ENCODE results near the gene LENG8. TPM values are rescaled to one million over a fixed set of nuclear protein-coding genes. Genes with fewer than 3 reads are reported as not detected.

LENG8 gene
- polyA plus RNA-seq, 3 donors, result 3.6 to 341 (median 5.8) TPM

DNA sequence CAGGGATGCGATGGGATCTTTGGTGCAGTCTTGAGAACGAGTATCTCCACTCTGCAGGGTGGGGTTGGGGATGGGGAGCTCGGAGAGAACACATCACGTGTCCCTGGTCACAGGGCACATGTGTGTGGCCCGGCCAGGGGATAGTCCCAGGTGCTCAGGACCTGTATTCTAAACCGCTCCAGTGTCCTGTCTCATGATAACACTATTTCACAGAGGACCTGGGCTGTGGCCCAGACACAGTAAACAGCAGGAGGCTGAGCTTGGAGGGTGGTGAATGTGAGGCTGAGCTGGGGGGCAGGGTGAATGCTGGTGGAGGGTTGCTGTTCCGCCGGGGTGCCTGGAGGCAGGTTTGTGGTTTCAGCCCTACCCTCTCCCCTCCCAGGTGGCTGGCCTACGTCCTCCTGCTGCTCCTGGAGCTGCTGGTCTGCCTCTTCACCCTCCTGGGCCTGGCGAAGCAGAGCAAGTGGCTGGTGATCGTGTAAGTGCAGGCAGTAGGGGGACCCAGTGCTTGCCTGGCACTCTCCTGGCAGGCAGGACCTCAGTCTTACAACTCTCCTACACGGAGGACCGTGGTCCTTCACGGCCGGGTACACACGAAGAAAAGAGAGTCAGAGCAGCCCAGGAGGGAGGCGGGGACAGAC is 22.6 kb upstream of the LENG8 start:
- 78% methylated on average over 10 of the region's 17 CpGs for WGBS (ENCODE audit: insufficient coverage)
- H3K27ac ChIP-seq (ENCODE audit: low read depth in 1 of 2, low read length in 2 of 2), result no peak overlapping the region
- H3K4me3 Mint-ChIP-seq, result no peak overlapping the region
- no peak overlapping the region for H3K4me3 ChIP-seq (replicated peaks in 1 of 3; ENCODE audit: low read depth in 2 of 3, low read length in 3 of 3)
- DNase-seq, result no peak
- intact Hi-C loops (cut with micrococcal nuclease), result no loop called here
- H3K4me2 ChIP-seq (replicated peaks; ENCODE audit: extremely low read depth, low read length, poor library complexity, severe bottlenecking), result no peak overlapping the region
- H3K4me1 ChIP-seq (ENCODE audit: control insufficient read depth in 1 of 2, insufficient read depth in 2 of 2, low read length in 2 of 2), result peaks cover 3 to 10% of the 10 kb centered on the region in 2 donors
- no peaks in the 10 kb centered on the region for H3K36me3 ChIP-seq (replicated peaks in 1 of 2; ENCODE audit: control insufficient read depth in 1 of 2, insufficient read depth in 2 of 2, low read length in 2 of 2)
- peaks cover 2 to 33% of the 10 kb centered on the region in 2 donors for H3K27me3 ChIP-seq (ENCODE audit: control insufficient read depth in 2 of 2, insufficient read depth in 2 of 2, low read length in 2 of 2)
- no peaks in the 10 kb centered on the region for H3K9me3 ChIP-seq (replicated peaks in 1 of 2; ENCODE audit: control insufficient read depth in 1 of 2, insufficient read depth in 1 of 2, low read length in 2 of 2)
- no peak overlapping the region for H2AFZ ChIP-seq (ENCODE audit: insufficient read depth, low read depth, low read length, poor library complexity, severe bottlenecking)
- TF ChIP-seq, protein P1, sequence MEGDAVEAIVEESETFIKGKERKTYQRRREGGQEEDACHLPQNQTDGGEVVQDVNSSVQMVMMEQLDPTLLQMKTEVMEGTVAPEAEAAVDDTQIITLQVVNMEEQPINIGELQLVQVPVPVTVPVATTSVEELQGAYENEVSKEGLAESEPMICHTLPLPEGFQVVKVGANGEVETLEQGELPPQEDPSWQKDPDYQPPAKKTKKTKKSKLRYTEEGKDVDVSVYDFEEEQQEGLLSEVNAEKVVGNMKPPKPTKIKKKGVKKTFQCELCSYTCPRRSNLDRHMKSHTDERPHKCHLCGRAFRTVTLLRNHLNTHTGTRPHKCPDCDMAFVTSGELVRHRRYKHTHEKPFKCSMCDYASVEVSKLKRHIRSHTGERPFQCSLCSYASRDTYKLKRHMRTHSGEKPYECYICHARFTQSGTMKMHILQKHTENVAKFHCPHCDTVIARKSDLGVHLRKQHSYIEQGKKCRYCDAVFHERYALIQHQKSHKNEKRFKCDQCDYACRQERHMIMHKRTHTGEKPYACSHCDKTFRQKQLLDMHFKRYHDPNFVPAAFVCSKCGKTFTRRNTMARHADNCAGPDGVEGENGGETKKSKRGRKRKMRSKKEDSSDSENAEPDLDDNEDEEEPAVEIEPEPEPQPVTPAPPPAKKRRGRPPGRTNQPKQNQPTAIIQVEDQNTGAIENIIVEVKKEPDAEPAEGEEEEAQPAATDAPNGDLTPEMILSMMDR (IDR thresholded peaks at IDR 0.05), result no peak
- peaks cover 3% of the 10 kb centered on the region for H3K4me1 Mint-ChIP-seq
- peaks cover 28 to 64% (median 54%) of the 10 kb centered on the region in 3 donors for H3K27me3 Mint-ChIP-seq (ENCODE audit: low read depth in 3 of 3)
- no peaks in the 10 kb centered on the region for H3K36me3 Mint-ChIP-seq
- H4K20me1 ChIP-seq (ENCODE audit: insufficient read depth, low read length), result no peaks in the 10 kb centered on the region
- H3K27ac Mint-ChIP-seq, result no peak overlapping the region
- H3K9me3 Mint-ChIP-seq, result peaks cover 0 to 4% (median 2%) of the 10 kb centered on the region in 7 donors
- H3K9ac ChIP-seq (ENCODE audit: insufficient read depth, low read length, poor library complexity, severe bottlenecking), result no peak overlapping the region
- no peaks in the 10 kb centered on the region for H3K79me2 ChIP-seq (ENCODE audit: insufficient read depth, low read length)

DNA sequence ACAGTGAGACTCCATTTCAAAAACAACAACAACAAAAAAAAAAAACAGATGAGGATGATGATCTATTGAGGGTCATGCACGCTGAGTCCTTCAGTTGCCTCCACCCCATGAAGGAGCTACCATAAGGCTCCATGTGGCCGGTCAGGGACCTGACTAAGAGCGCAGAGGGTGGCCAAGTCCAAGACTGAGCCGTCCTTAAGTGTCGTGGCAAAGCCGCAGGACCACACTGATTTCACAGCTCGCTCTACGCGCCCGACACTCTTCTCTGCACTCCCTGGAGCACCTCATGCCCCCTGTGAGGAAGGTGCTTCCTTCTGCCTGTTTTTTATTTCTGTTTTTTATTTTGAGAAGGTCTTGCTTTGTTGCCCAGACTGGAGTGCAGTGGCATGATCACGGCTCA is 21.4 kb upstream of the LENG8 start:
- Mint-ChIP-seq H3K27ac (no peak overlapping the region), H3K27me3 (ENCODE audit: low read depth in 3 of 3) (peaks cover 34 to 71% (median 63%) of the 10 kb centered on the region in 3 donors), H3K9me3 (peaks cover 0 to 4% (median 2%) of the 10 kb centered on the region in 7 donors), H3K4me1 (peaks cover 3% of the 10 kb centered on the region), H3K36me3 (no peaks in the 10 kb centered on the region), H3K4me3 (no peak overlapping the region)
- Histone ChIP-seq H3K4me3 (replicated peaks in 1 of 3; ENCODE audit: low read depth in 2 of 3, low read length in 3 of 3) (no peak overlapping the region), H3K27ac (ENCODE audit: low read depth in 1 of 2, low read length in 2 of 2) (no peak overlapping the region), H3K27me3 (ENCODE audit: control insufficient read depth in 2 of 2, insufficient read depth in 2 of 2, low read length in 2 of 2) (peaks cover 2 to 36% of the 10 kb centered on the region in 2 donors), H3K36me3 (replicated peaks in 1 of 2; ENCODE audit: control insufficient read depth in 1 of 2, insufficient read depth in 2 of 2, low read length in 2 of 2) (no peaks in the 10 kb centered on the region), H3K79me2 (ENCODE audit: insufficient read depth, low read length) (no peaks in the 10 kb centered on the region), H4K20me1 (ENCODE audit: insufficient read depth, low read length) (no peaks in the 10 kb centered on the region), H3K4me2 (replicated peaks; ENCODE audit: extremely low read depth, low read length, poor library complexity, severe bottlenecking) (no peak overlapping the region), H3K4me1 (ENCODE audit: control insufficient read depth in 1 of 2, insufficient read depth in 2 of 2, low read length in 2 of 2) (peaks cover 3 to 10% of the 10 kb centered on the region in 2 donors), H3K9me3 (replicated peaks in 1 of 2; ENCODE audit: control insufficient read depth in 1 of 2, insufficient read depth in 1 of 2, low read length in 2 of 2) (no peaks in the 10 kb centered on the region), H3K9ac (ENCODE audit: insufficient read depth, low read length, poor library complexity, severe bottlenecking) (no peak overlapping the region), H2AFZ (ENCODE audit: insufficient read depth, low read depth, low read length, poor library complexity, severe bottlenecking) (no peak overlapping the region)
- TF ChIP-seq, protein P1 (IDR thresholded peaks at IDR 0.05), result no peak
- intact Hi-C loops (cut with micrococcal nuclease), result no loop called here
- DNase-seq, result no peak
- WGBS (ENCODE audit: insufficient coverage), result 94% methylated on average over 9 of the region's 11 CpGs

Data from CD14-positive monocyte (primary cell).